Measurements from ENCODE around the gene THSD7B. TPM values are rescaled to one million over a fixed set of nuclear protein-coding genes. Genes with fewer than 3 reads are reported as not detected.

Gene THSD7B
- total and polyA plus RNA-seq, 9 donors, result 0.10 to 0.82 (median 0.37) TPM; not detected in 1

DNA sequence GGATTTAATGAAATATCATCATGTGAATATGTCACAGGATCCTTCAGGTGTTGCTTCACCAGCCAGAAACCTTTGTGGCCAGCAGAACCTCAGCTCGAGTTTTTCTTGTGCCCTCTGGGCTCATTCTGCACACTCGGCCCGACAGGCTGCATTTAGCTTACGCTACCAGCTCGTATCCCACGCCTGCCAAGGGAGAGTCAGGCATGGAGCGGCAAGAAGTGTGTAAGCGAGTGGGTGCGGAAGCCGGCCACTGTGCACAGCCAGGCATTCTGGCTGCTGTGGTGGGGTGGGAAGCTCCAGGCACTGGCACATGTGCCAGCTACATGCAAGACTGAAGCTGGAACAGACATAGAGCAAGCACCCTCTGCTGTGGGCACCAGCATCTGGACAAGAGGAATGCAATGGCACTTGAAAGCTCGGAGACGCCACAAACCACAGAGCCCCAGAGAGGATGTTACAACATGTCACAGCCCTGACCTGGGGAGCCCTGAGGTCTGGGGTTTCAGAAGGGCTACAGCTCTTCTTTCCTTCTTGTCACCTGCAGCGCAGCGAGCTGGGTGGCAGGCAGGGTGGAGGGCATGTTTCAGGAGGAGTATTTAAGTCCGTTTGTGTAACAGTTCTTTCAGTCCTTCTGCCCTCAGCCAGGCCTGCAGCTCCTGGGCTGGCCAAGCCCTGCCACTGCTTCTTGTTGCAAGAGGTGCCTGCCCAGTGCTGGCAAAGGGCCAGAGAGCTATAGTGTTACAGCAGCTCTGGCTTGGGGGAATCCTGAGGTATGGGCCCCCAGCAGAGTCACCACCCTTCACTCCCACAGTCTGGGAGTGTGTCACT is 941.7 kb downstream of the THSD7B start:
- H3K36me3 ChIP-seq, result no peaks in the 10 kb centered on the region
- intact Hi-C loops (cut with DNase I), result no loop called here

DNA sequence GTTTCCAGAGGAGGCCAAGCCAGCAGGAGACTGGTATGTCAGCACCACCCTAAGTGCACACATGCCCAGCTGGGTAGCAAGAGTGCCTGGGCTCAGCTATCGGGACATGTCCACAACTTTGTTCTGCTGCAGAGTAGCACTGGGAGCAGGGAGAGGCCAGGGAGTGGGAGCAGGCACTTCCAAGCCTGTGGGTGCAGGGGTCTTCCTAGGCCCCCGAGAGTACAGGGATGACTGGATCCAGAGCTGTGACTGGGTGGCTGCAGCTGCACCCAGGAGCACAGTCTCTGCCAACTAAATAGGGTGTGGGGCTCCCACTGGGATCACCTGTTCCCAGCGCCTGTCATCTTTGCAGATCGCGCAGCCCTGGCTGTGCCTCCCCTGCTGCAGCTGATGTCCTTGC is 943.0 kb downstream of the THSD7B start:
- Histone ChIP-seq H3K4me1 (ENCODE audit: insufficient read depth) (no peaks in the 10 kb centered on the region), H3K4me3 (no peak overlapping the region), H3K27me3 (no peaks in the 10 kb centered on the region), H3K27ac (no peak overlapping the region), H3K9me3 (no peaks in the 10 kb centered on the region), H3K36me3 (no peaks in the 10 kb centered on the region)
- intact Hi-C loops (cut with DNase I), result no loop called here
- TF ChIP-seq EP300 (IDR thresholded peaks at IDR 0.05), result no peak
- TF ChIP-seq POLR2A (IDR thresholded peaks at IDR 0.05), result no peak
- TF ChIP-seq, protein P1, sequence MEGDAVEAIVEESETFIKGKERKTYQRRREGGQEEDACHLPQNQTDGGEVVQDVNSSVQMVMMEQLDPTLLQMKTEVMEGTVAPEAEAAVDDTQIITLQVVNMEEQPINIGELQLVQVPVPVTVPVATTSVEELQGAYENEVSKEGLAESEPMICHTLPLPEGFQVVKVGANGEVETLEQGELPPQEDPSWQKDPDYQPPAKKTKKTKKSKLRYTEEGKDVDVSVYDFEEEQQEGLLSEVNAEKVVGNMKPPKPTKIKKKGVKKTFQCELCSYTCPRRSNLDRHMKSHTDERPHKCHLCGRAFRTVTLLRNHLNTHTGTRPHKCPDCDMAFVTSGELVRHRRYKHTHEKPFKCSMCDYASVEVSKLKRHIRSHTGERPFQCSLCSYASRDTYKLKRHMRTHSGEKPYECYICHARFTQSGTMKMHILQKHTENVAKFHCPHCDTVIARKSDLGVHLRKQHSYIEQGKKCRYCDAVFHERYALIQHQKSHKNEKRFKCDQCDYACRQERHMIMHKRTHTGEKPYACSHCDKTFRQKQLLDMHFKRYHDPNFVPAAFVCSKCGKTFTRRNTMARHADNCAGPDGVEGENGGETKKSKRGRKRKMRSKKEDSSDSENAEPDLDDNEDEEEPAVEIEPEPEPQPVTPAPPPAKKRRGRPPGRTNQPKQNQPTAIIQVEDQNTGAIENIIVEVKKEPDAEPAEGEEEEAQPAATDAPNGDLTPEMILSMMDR (IDR thresholded peaks at IDR 0.05), result no peak
- no peak for DNase-seq
- WGBS, 3 donors, result 81 to 84% (median 81%) methylated on average over 5 of the region's 5 CpGs

More for the DNA sequence above, 941.7 kb downstream of the THSD7B start:
- Histone ChIP-seq H3K27me3 (no peaks in the 10 kb centered on the region), H3K4me3 (no peak overlapping the region), H3K27ac (no peak overlapping the region), H3K9me3 (no peaks in the 10 kb centered on the region), H3K4me1 (ENCODE audit: insufficient read depth) (no peaks in the 10 kb centered on the region)
- WGBS, 3 donors, result 75 to 84% (median 81%) methylated on average over 15 of the region's 15 CpGs
- no peak for TF ChIP-seq EP300 (IDR thresholded peaks at IDR 0.05)
- TF ChIP-seq, protein P1 (IDR thresholded peaks at IDR 0.05), result no peak
- TF ChIP-seq POLR2A (IDR thresholded peaks at IDR 0.05), result no peak
- DNase-seq, result no peak

DNA sequence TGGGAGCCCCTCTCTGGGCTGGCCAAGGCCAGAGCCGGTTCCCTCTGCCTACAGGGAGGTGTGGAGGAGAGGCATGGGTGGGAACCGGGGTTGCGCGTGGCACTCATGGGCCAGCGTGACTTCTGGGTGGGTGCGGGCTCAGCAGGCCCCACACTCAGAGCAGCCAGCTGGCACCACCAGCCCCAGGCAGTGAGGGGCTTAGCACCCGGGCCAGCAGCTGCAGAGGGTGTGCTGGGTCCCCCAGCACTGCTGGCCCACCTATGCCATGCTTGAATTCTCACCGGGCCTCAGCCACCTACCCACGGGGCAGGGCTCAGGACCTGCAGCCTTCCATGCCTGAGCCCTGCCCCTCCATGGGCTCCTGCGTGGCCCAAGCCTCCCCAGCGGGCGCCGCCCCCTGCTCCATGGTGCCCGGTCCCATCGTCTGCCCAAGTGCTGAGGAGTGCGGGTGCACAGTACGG is 950.4 kb downstream of the THSD7B start:
- Histone ChIP-seq H3K9me3 (no peaks in the 10 kb centered on the region), H3K4me1 (ENCODE audit: insufficient read depth) (no peaks in the 10 kb centered on the region), H3K4me3 (no peak overlapping the region), H3K36me3 (no peaks in the 10 kb centered on the region), H3K27ac (no peak overlapping the region), H3K27me3 (no peaks in the 10 kb centered on the region)
- TF ChIP-seq EP300 (IDR thresholded peaks at IDR 0.05), result no peak
- TF ChIP-seq POLR2A (IDR thresholded peaks at IDR 0.05), result no peak
- TF ChIP-seq, protein P1 (IDR thresholded peaks at IDR 0.05), result no peak
- DNase-seq, result no peak
- intact Hi-C loops (cut with DNase I), result no loop called here
- 86 to 93% (median 93%) methylated on average over 16 to 17 of the region's 17 CpGs for WGBS, 3 donors

DNA sequence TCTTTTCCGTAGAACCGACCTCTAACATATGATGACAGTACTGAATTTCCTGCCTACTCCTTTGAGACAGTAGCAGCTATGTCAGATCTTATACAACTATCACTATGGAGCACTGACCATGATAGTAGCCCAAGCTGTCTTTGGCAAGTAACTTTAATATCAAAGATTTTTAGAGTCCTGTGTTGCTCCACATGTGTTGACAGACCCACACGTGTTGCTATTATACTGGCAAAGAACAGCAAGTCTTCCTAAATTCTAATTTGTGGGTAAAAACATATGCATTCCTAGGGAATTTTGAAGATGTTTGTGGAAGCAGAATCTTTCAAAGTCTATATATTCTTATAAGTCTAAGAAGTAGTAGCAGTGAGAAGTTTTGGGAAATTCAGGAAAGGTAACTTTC is 953.4 kb downstream of the THSD7B start:
- Histone ChIP-seq H3K27ac (no peak overlapping the region), H3K27me3 (no peaks in the 10 kb centered on the region), H3K9me3 (no peaks in the 10 kb centered on the region), H3K36me3 (no peaks in the 10 kb centered on the region), H3K4me1 (ENCODE audit: insufficient read depth) (no peaks in the 10 kb centered on the region), H3K4me3 (no peak overlapping the region)
- DNase-seq, result no peak
- WGBS, 3 donors, result 87 to 93% (median 90%) methylated on average over 3 of the region's 3 CpGs
- TF ChIP-seq, protein P1 (IDR thresholded peaks at IDR 0.05), result no peak
- TF ChIP-seq EP300 (IDR thresholded peaks at IDR 0.05), result no peak
- TF ChIP-seq POLR2A (IDR thresholded peaks at IDR 0.05), result no peak
- intact Hi-C loops (cut with DNase I), result no loop called here
